HG02981 (cell line): ENCODE results near the gene CEP290.
A peak's percentile ranks its signal among the peaks of the same experiment; 100 is the strongest.
"Not testable (repeated sequence)": the region's sequence is repeated elsewhere in the genome, so short reads cannot be mapped to it uniquely, and the experiment has no call there.

Experiments
- ATAC-seq: cut with Tn5 transposase; IDR thresholded peaks from one replicate; pipeline ENCODE4 v1.9.1; 2021; ENCODE audit warnings: mild to moderate bottlenecking, moderate library complexity; ENCODE audit not compliant: unreplicated experiment

Gene CEP290

DNA sequence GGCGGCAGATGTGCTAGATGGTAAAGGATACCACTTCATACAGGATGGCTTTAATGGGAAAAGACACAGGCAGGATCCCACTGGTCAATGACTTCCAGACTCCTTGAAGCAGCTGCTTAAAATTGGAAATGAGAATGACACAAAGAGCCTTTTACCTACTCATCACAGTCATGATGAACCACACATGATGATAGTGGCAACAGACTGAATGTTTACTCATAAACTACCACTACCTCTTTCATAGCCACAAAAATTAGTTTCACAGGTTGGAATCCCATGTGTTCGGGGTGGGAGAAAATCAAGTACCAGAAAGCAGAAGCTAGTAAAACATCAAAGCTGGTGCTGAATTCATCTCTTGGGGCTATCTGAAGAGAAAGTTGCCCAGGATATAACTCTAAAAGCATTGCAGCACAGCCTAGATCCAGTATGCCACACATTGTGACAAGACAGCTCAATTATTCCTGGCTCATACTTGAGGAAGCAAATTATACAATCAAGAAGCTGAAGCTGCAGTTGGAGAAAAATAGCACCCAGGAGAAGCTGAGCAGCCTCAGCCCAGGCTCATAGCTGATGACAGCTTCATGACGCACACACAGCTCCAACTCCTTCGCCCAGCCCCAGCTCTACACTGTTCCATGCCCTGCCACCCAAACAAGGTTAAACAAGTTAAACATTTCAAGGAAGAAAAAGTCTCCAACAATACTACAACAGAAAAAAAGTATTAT lies 83.7 kb downstream of the CEP290 start:
- peak; percentile 43 for ATAC-seq

DNA sequence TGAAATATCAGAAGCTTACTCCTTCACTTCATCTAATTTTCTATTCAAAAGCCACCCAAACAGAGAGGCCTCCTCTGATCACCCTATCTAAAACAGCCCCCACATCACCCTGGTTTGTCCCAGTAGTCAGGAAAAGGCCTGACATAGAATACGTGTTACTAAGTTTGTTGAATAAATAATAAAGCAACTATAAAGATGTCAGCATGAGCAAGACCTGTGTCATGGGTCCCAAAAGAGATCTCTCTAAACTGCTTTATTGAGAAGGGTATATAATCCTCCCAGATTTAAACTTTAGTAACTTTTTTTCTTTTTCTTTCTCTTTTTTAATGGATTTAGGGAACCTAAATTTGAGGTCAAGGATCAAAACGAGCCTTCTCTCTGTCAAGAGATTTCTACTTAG lies 85.3 kb downstream of the CEP290 start:
- no peak for ATAC-seq

DNA sequence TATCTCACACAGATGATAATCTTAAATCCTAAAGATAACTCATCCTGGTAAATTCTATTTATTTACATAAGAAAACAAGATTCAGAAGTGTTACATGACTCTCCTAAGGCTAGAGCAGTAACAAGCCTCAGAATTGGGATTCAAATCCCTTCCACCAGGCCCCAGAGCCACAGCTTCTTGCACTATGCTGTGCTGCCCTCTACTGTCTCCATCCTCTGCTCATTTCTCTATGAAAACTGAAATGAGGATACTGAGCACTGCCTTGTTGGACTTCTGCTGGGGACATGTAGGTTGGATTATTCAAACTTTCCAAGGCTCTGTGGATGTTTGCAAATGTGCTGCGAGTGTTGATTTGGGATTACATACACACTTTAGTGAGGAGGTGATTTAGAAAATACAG lies 89.2 kb downstream of the CEP290 start:
- ATAC-seq = no peak

DNA sequence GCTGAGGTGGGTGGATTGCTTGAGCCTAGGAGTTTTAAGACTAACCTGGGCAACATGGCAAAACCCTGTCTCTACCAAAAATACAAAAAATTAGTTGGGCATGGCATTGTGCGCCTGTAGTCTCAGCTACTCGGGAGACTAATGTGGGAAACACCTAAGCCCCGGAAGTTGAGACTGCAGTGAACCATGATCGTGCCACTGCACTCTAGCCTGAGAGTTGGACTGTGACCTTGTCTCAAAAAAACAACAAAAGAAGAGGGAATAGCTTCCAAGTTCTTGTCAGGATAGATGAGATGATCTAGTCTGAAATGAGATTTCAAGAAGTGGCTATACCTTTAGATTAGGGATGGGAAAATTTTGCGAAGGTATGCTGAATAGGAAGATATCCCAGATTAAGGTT lies 97.9 kb downstream of the CEP290 start:
- ATAC-seq = no peak

DNA sequence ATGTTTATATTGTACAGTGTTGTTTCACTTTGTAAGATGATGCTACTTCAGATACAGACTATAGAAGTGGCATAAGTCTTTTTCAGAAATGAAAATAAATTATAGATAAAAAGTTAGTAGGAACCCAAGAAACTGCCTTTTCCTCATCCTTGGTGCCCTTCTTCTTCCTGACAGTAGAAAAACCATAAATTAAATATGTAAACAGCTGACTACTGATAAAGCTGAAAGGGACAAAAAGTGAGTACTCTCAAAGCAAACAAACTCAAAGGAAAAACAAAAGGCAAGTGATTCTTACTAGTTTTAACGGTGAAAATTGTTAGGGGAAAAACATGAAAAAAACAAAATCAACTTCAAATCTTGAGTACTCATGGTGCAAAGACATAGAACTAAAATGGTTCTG lies 104.1 kb downstream of the CEP290 start:
- no peak for ATAC-seq

DNA sequence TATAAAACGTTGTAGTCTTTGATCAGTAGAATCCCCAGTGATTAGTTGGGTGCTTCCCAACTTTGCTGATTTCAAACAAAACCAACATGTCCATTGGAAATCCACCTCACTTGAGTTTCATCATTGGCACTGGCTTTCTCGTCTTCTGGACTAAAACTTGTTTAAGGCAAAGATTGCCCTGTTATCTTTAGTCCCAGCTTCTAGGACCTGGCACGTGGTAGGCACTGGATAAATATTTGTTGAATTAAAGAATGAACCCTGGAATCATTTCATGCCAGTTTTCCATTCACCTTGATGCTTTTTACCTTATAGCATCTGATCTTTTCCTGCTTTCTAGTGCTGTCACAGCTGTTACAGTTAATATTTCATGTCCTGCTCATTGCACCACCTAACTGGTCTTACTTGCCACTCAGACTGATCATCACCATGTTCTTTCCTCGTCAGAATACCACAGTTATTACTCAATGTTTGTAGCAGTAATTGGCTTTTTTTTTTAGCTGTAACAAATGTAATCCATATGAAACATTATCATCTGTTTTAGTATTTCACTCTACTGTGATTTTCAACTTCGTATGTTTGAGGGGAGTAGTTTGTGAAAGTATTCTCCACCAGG lies 105.4 kb downstream of the CEP290 start:
- ATAC-seq = no peak

DNA sequence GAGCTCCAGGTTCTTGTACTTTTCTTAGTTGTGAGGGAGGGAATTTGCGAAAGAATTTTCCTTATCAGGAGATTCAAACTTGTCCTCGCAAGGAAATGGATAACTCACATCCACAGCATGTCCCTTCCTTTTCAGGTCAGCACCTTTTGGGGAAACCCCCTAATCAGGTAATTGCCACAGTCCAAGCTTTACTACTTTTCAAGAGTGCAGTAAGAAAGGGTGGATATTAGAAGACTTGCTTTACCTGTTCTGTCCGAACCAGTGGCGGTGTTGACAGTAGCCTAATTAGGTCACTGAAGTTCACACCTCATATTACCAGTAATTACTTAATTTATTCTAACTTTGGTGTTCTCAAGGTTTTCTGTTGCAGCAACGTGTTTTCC lies 106.0 kb downstream of the CEP290 start:
- ATAC-seq = peak; percentile 17

DNA sequence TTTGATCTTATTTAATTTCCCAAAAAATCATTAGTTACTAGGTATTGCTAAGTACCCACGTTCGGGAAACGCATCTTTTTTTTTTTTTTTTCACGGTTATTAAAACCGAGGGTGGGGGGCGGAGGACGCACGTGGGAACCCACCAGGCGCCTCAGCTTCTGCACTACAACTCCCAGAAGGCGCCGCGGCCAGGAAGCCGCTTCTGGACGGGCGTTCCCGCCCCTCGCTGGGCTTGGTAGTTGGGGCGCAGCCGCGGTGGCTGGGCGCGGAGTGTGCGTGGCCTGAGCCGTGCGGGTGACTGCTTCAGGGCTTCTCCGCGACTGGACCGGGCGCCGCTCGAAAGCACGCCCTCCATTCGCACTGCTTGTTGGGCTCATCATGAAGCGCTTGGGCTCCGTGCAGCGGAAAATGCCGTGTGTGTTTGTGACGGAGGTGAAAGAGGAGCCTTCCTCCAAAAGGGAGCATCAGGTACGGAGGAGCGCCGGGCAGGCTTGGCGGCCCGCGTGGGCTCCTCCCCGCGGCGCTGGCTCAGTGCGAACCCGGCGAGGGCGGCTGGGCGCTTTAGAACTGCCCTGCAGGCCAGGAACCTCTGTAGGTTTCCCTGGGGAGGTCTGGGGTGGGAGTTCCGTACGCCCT lies 106.5 kb downstream of the CEP290 start:
- peak; percentile 100 for ATAC-seq

DNA sequence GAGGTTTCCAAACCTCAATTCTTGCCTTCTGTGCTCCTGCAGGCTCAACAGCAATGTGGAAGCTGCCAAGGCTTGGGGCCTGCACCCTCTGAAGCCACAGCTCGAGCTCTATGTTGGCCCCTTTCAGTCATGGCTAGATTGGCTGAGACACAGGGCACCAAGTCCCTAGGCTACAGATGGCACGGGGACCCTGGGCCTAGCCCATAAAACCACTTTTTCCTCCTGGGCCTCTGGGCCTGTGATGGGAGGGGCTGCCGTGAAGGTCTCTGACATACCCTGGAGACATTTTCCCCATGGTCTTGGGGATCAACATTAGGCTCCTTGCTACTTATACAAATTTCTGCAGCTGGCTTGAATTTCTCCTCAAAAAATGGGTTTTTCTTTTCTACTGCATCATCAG lies 110.7 kb downstream of the CEP290 start:
- ATAC-seq = not testable (repeated sequence)

DNA sequence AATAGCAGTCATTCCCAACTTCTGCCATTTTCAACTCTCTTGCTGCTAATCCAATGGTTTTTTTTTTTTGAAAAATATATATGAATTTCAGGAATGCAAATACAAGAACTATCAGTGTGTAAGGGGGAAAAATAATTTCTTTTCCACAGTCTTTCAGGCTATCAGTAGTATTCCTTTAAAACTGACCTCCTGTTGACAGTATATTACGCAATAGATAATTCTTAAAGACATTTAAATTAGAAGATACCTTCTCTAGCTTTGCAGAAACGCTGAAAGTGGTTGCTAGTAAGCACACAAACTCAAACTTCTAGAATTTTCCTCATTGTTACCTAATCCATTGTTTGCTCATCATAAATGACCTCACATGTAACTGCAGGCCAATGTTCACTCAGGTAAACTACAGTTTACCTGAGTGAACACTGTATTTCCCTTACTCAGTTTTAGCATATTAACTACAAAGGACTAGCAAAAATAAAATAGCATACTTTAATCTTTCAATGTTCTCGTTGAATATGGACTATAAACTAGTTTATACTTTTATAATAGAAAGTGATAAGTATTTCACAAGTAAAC lies 112.7 kb downstream of the CEP290 start, which contains the start of gene C12orf50:
Gene C12orf50 (minus strand): TSS at position 309 of the 573 bp plus-strand sequence. CDS start 2,439 bp downstream, outside the sequence.
- ATAC-seq = no peak

DNA sequence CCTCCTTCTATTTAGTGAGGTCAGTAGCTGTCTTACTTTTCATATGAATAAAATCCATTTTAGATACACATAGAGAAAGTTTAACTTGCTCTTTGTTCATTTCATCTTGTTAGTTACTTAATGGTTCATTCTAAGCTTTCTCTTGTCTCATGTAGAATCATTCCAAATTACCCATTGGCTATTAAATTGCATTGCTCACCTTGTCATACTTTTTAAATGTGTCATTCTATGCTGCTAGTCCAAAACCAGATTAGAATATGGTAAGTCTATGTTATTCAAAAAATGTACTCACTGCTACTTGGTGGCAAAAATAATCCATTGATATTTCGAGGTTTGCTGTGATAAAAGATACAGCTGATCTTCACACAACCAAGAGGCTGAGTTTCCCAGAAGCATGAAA lies 115.7 kb downstream of the CEP290 start:
- ATAC-seq = no peak

DNA sequence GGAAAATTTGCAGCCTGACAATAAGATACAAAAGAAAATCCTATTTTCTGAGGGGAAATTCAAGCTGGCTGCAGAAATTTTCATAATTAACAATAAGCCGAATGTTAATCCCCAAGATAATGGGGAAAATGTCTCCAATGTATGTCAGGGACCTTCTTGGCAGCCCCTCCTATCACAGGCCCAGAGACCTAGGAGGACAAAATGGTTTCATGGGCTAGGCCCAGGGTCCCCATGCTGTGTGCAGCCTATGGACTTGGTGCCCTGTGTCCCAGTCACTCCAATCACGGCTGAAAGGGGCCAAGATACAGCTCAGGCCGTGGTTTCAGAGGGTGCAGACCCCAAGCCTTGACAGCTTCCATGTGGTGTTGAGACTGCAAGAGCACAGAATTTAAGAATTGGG lies 123.9 kb downstream of the CEP290 start:
- no peak for ATAC-seq

DNA sequence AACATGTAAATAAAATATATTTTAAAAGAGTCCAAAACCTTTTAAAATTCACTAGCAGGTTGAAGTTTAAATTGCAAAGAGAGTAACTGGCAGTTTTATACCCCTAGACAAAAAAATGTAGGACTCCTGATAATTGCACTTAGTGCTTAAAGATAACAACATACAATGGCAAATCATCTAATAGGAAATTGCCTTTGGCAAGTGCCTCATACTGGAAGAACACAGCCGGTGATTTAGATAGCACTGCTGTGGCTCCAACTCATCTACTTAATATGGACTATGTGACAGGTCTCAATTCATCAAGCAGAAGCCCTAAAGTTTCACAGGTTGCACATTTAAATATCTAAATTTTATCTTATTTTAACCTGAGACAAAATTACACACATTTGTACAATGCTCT lies 126.1 kb downstream of the CEP290 start:
- ATAC-seq = no peak

DNA sequence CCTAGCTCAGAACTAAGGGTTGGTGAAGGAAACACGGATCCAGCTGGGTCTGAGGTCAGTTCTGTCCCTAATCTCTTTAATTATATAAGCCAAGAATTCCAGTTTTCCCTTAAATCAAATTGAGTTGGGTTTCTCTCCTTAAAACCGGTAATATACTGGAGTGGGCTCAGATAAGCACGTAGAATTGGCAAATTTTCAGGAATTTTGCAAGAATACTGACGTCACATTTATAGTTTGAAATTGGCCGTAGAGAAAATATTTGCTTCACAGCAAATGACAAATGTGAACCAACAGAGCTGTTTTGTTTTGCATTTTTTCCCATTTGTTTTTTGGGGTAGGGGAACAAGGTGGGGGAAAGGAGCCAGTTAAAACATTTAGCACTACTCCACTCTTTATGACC lies 130.1 kb downstream of the CEP290 start:
- ATAC-seq = no peak

DNA sequence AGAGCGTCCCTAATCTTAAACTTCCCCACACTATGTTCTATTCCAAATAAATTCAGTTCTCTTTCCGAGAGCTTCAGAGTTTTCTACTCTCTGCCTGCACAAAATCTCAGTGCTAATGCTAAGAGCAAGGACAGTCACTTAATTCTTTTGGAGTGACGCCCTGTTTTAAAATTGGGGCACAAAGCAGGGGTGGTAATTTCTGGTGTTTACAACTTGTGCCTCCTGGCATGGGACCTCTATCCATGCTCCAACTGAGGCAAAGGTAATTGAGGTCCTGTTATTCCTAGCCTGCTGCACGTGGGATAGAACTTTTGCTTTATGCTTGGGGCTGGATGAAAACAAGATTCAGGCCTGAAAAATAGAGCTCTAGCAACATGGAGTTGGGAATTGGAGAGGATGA lies 135.5 kb downstream of the CEP290 start:
- ATAC-seq = no peak

DNA sequence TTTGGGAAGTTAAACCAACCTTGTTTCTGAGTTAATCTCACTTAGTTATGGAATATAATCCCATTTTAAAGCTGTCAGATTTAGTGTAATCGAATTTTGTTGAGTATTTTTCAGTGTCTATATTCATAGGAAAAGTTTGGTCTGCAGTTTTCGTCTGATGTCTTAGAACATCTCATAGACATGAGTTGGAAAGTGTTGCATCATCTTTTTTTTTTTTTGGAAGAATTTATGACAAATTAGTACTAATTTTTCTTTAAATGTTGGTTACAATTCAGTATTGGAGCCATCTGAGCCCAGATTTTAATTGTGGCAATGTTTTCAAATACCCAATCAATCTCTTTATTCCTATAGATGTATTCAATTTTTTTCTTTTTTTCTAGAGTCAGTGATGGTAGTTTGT lies 140.6 kb downstream of the CEP290 start:
- no peak for ATAC-seq
